Smooth muscle cell of the brain vasculature (primary cell): ENCODE results near the gene NPC1L1.

Source experiments
- DNase-seq: peaks from one replicate; pipeline ENCODE4 v3.0.0-alpha.2; 2012; ENCODE audit warnings: low read depth, low spot score

The NPC1L1 gene

GRCh38 chr7:44472843-44473242 is 68.3 kb downstream of the NPC1L1 start:
- no peak for DNase-seq

GRCh38 chr7:44471850-44472249 is 69.3 kb downstream of the NPC1L1 start:
- no peak for DNase-seq

GRCh38 chr7:44471436-44471835 is 69.7 kb downstream of the NPC1L1 start:
- DNase-seq: no peak

GRCh38 chr7:44470628-44471245 is 70.4 kb downstream of the NPC1L1 start:
- DNase-seq: no peak

GRCh38 chr7:44470135-44470479 is 71.0 kb downstream of the NPC1L1 start:
- no peak for DNase-seq

GRCh38 chr7:44469461-44470134 is 71.5 kb downstream of the NPC1L1 start:
- DNase-seq: no peak

- no peak for DNase-seq
Observed at GRCh38 chr7:44467217-44467548, 73.9 kb downstream of the NPC1L1 start.

- no peak for DNase-seq
Observed at GRCh38 chr7:44466300-44467216, 74.6 kb downstream of the NPC1L1 start.

- no peak for DNase-seq
Observed at GRCh38 chr7:44465490-44465889, 75.6 kb downstream of the NPC1L1 start.

GRCh38 chr7:44463169-44463808 is 77.8 kb downstream of the NPC1L1 start:
- no peak for DNase-seq
